GM12864 (cell line): Measurements from ENCODE around the gene ZEB2.

Experiments
- DNase-seq: peaks from one replicate; pipeline ENCODE4 v3.0.0-alpha.2; 2011; ENCODE audit warnings: low read depth
- H3K4me3 ChIP-seq: 2 replicates; pipeline ENCODE4 v1.5.1; 2011; ENCODE audit warnings: mild to moderate bottlenecking, low read depth, low read length, control low read depth
- TF ChIP-seq, protein P1 (sequence below): IDR thresholded peaks from 2 replicates; pipeline ENCODE4 v1.5.1; 2011; ENCODE audit warnings: low read depth, mild to moderate bottlenecking, moderate library complexity, low read length, control low read depth, inconsistent platforms; ENCODE audit errors: missing control alignments

ZEB2 gene

DNA sequence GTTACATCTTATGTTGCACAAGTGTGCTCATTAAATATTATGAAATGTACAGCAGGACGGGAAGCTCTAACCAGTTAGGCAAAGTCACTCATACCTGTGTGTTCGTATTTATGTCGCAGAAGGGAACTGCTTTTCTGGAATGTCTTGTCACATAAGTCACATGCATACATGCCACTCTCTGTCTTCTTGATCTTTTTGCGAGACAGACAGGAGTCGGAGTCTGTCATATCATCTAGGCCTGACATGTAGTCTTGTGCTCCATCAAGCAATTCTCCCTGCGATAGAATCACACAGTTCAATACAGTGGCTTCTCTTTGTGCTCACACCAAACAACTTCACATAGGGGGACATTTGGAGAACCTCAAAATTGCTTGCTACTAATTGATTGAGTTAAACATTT, 123.6 kb downstream of the ZEB2 start:
- TF ChIP-seq, protein P1, sequence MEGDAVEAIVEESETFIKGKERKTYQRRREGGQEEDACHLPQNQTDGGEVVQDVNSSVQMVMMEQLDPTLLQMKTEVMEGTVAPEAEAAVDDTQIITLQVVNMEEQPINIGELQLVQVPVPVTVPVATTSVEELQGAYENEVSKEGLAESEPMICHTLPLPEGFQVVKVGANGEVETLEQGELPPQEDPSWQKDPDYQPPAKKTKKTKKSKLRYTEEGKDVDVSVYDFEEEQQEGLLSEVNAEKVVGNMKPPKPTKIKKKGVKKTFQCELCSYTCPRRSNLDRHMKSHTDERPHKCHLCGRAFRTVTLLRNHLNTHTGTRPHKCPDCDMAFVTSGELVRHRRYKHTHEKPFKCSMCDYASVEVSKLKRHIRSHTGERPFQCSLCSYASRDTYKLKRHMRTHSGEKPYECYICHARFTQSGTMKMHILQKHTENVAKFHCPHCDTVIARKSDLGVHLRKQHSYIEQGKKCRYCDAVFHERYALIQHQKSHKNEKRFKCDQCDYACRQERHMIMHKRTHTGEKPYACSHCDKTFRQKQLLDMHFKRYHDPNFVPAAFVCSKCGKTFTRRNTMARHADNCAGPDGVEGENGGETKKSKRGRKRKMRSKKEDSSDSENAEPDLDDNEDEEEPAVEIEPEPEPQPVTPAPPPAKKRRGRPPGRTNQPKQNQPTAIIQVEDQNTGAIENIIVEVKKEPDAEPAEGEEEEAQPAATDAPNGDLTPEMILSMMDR: no peak
- H3K4me3 ChIP-seq: no peak overlapping the region
- no peak for DNase-seq

DNA sequence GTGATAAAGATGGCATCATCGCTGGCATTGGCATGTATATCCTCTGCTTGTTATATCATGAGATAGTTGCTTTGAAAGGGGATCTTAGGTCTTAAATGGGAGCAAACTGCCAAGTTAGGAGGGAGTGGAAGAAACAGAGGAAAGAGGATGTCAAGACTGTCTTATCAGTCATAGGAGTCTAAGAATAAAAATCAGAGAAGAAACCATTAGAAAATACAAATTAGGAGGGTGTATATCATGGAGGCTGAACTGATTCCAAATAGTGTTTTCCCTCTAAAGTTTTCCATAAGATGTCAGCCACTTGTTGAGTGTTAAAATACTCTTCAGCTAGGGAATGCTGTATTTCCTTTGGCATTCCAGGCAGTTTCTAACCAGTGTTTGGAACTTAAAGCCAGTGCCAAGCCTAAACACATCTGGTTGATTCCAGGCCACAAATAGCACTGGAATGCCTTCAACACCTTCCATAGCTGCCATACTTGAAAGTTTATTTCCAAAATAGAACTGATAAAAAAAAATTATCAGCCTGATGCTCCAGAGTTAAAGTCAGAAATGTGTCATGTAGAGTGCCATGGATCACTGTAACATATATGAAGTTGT, 129.4 kb downstream of the ZEB2 start:
- H3K4me3 ChIP-seq: no peak overlapping the region
- no peak for DNase-seq
- TF ChIP-seq, protein P1: no peak

DNA sequence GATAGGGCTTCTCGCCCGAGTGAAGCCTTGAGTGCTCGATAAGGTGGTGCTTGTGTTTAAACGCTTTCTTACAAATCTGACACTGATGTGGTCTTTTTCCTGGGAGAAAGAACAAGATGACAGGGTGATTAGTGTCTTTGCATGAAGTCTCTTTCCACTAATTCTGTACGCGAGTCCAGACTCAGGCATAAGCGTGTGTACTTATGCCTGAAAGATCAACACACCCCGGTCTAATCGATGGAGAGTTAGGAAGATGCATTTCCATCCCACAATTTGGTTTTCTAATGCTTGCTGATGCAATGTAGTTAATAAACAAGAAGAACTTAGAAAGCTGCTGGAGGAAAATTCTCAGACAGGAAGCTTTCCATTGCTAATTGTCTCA, 130.0 kb downstream of the ZEB2 start:
- TF ChIP-seq, protein P1: no peak
- no peak for DNase-seq

DNA sequence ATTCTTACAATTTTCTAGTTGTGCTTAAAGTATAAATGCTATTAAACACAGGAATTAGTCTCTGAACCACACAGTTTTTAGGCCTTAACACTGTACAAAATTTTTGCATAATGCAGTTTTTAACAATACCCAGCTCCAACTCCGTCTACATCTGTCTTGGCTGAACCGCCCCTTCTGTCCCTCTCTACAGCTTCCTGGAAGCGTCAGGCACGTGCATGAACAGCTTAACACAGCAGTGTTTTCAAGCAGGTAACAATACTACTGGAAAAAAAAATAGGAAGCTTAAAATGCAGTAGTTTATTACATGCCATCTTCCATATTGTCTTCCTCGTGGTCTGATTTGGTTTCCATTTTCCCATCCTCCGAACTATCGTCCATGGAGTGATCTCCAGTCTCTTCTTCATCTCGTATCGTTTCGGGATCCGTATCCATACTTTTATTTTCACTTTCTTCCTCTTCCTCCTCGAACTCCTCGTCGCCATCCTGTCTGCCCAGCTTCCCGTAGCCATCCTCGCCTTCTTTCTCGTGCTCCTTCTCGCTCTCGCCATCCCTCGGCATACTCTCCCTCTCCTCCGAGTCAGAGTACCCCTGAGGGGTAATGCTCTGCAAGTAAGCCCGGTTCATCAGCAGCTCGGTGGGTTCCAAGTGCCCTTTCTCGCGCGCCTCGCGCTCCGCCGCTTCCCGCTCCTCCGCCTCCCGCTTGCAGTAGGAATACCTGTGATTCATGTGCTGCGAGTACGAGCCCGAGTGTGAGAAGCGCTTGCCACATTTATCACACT, 130.6 kb downstream of the ZEB2 start:
- no peak overlapping the region for H3K4me3 ChIP-seq
- no peak for DNase-seq
- TF ChIP-seq, protein P1: no peak

More for the DNA sequence above, 130.0 kb downstream of the ZEB2 start:
- no peak overlapping the region for H3K4me3 ChIP-seq

DNA sequence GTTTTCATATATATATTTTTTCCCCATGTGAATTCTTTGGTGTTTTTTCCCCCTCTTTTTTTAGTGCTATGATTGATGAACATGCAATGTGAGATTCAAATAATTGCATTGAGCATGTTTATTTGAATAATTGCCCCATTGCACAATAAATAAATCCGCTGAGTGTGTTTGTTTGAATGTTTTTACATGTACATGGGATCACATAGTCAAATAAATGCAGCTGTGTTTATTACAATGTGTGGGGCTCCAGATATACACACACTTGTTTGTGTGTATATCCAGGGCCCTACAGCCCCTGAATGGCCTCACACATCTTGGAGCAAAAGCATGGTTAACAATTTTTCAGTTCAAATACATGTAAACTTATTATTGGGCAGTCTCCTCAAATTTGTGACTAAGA, 134.5 kb downstream of the ZEB2 start:
- TF ChIP-seq, protein P1: no peak
- DNase-seq: no peak
- no peak overlapping the region for H3K4me3 ChIP-seq

DNA sequence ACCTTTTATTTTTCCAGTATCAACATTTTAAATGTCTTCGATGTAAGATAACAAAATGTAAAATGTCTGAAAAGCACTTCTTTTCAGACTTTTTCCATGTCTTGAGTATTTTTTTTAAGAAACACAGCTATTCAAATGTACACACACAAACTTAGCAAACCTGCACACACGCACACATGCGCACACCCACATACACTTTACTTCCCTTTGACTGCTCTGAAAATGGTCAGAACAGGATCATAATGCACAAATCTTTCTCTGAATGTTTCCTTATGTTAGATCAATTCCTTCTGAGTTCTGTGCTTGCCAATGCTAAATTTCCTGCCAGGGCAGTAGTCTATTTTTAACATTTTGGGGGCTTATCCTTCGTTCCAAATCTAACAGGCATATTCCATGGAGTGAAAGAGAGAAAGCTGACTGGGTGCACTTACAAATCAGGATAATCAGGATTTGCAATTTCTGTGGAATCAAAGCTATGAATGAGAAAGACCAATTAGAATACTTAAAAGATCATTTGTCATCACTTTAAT, 136.3 kb downstream of the ZEB2 start:
- H3K4me3 ChIP-seq: no peak overlapping the region
- TF ChIP-seq, protein P1: no peak
- no peak for DNase-seq

DNA sequence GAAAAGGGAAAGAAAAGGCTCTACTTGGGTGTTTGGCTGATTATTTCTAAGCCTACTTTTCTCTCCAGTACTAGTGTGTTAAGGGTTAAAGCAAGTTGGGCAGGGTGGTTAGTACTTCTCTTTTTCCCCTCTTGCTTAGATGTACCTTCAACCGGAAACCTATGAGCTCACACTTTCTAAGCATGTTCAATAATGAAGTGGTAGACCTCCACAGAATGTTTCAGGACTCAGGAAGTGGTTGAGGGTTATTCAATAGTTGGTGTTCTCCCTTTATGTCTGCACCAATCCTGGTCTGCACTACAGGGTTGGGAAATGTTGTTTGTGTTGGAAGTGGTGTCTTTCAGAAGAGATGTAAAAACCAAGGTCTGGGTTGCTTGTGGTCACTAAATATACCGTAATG, 137.1 kb downstream of the ZEB2 start:
- TF ChIP-seq, protein P1: no peak
- peak; percentile 60 for DNase-seq
- H3K4me3 ChIP-seq: no peak overlapping the region
